Globus pallidus (tissue), 1 donor: ENCODE data around the gene KHDC4.

Experiments used
- DNase-seq: peaks from one replicate; pipeline ENCODE4 v3.0.0-alpha.2; 2015; ENCODE audit warnings: low spot score

Gene KHDC4

DNA sequence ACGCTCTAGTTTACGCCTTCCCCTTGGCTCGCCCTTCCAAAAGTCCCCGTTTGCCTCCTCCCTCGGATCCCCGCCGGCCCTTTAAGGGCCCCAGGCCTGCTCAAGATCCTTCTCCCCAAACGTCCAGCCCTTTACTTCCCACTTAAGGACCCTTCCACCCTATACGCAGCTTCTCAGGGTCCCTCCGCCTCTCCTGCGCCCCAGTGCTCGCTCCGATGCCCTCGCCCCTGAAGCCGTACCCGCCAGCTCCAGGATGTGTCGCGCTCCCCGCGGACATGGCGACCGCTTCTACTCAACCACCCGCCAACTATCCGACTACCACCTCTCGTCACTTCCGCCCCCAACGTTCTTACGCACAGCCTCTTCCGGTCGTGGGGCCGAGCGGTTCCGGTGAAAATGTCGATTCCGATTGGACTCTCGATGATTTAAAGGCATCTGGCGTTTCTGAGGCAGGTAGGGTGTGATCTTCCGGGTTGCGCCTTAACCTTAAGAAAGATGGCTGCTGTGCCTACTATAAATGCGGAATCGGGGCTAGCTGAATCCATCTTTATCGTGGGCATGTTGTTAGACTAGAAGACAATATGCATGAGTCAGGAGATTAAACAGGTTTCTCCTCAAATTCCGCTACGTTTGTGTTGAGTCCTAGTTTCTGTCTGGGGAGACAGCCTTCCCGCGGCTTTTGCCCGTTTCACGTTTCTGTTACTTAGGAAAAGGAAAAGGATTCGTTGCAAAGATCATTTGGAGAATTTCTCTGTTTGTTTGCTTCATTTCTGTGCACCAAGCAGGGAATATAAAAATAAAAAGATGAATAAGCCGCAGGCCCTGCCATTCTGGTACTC, at the start of gene KHDC4:
Gene KHDC4 (minus strand): TSS at position 317 of the 839 bp plus-strand sequence. CDS start 40 bp downstream, at position 277.
- peak; percentile 99 for DNase-seq

DNA sequence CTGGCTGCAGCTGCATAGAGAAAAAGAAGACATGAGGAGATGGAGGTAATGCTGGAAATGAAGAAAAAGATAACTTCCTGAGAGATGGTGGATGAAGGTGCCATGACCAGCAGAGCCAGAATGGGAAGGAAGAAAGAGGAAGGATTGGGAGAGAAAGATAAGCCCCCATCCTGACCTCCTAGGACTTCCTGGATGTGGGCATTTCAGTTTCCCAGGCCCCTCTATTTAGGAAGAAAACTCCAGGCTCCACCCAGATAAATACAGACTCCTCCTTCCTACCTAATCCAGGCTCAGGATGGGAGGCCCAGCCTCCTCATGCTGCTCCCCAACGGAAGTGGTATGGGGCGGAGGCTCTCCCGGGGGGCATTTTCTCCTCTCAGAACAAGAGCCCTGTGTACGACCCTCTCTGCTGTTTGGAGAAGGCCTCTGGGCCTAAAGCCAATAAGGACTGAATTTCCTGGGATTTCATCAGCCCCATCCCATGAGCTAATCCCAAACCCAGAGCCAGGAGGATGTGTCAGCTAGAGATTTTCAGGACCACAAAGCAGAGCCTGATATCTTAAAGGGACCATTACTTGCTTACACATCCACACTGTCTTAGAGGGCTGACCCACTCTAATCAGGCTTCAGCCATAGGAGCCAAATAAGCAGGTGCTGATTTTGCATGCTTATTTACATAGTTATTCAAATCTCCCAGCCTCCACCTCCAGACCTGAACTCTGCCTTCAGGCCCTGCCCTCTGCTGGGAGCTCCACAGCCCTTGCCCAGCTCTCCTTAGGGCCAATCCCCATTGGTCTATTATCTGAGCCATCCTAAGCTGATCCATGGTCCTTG, 49.2 kb upstream of the KHDC4 start:
- no peak for DNase-seq

DNA sequence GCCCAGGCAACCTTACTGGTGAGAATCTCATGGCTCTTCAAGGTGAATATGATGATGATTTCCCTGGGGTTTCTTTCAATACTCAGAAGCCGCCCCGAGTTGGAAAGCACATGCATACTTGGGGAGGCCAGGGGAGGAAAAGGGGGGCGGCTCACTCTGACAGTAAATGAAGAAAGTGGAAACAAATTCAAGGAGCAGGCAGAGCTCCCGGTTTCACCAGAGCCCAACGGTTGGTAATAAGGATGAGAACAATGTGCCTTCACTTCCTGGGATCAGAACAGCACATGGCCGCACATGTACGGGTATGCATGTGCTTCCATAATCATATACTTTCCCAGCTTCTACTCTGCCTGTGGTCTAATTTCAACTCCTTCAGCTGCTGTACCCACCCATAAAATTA, 47.9 kb upstream of the KHDC4 start:
- no peak for DNase-seq

DNA sequence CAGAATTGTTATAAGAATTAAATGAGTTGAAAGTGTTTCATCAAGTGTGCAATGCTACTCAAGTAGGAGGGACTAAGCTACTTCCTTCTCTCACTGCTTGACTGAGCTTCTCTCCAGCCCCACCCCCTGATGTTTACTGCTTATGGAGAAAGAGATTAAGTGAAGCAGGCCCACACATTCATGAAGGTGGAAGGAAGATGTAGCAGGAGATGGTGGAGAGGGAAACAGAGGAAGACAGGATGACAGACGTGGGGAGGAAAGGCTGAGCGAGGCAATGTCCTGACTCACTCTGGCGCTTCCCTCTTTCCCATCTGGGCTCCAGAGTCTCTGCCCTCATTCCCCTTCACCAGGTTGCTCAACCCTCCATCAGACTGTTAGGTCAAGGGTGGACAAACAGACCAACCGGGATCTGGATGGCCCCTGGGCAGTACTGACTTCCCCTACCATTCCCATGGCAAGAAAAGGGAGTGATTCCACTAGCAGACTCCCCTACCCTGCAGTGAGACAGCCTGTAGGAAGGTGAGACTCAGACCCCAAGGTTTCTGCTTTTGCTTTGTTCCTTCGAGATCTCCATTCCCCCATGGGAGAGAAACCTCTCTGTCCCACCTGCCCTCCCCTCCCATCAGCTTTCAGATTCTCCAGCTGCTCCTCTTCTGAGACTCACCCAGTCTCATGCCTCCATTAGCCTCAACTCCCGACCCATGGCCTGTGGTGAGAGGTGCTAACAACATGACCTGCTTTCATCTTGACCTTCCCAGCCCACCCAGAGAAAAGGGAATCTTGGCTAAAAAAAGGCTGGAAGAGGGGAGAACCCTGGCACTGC, 47.3 kb upstream of the KHDC4 start:
- DNase-seq = no peak

DNA sequence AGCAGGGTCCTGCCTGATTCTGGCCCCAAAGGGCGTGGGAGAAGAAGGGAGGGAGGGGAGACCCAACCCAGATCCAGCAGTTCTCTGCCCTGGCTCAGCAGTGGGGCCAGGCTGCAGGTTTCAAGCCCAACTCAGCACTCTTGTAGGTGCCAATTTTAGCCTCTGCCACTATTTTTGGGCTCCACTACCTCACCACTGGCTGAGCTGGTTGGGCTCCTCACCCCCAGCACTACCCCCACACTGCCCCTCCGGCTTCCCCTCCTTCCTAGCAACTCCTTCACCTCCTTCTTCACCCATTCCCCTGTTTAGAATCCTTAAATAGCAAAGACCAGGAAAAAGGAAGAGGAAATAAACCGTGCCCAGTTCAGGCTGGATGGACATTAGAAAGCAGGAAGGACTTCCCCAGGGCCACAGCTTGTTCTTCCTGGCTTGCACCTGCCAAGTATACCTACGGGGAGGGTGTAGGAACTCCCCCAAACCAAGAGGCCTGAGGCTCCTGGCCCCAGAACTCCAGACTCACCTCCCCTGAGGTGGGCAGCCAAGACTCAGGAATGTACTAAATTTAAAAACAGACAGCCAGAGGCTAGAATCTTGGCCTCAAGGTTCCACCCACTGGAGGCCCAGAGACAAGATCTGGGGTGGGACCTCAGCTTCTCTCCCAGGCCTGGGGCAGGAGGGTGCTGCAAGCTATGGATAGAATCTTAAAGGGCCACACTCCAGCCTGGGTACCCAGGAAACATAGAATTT, 45.6 kb upstream of the KHDC4 start:
- no peak for DNase-seq

DNA sequence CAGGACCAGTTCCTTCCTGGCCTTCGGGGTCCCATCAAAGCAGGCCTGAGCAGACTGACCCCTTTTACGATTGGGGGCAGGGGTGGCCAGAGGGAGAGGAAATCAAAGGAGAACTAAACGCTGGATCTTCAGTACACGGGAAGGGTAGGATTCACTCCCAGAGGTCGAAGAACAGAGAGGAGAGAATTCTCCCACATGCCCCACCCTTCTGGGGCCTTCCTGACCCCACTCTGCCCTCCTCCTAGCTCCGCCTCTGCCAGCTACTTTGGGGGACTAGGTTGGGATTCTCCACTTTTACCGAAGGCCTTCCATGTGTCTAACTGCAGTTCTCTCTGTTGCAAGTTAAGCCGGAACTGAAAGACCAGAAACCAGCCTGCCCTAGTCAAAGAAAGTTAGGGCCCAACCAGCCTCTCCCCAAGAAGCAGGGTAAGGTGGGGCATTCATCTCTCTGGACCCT, 44.8 kb upstream of the KHDC4 start:
- no peak for DNase-seq

DNA sequence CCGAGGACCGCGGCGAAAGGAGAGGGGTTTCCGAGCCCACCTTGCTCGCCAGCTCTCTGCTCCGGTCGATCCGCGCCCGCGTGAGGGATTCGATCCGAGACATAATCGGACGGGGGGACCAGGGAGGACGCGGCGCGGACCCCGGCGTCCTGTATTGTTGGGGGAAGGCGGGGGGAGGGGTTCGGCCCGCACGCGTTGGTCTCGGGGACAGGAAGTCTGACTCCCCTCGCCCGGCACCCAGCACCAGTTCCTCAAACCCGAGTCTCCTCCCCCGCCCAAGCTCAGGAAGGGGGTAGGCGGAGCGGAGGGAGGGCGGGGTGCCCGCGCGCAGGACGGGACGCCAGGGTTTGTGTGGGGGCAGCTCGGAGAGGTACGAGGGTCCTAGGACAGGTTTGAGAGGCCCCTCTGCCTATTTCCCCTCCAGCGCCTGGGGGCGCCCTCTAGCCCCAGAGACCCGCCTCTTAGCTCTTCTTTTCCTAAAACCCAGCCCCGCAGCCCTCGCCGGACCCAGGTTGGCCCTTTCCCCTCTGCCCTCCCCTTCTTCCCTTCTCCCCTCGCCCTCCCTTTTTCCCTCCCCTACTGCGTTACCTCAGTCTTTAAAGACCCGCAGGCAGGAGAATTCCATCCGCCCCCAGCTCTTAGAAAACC, 44.2 kb upstream of the KHDC4 start, which contains the start of gene ARHGEF2:
Gene ARHGEF2 (minus strand): TSS at position 223 of the 648 bp plus-strand sequence. CDS start 120 bp downstream, at position 103.
- DNase-seq = peak; percentile 77

DNA sequence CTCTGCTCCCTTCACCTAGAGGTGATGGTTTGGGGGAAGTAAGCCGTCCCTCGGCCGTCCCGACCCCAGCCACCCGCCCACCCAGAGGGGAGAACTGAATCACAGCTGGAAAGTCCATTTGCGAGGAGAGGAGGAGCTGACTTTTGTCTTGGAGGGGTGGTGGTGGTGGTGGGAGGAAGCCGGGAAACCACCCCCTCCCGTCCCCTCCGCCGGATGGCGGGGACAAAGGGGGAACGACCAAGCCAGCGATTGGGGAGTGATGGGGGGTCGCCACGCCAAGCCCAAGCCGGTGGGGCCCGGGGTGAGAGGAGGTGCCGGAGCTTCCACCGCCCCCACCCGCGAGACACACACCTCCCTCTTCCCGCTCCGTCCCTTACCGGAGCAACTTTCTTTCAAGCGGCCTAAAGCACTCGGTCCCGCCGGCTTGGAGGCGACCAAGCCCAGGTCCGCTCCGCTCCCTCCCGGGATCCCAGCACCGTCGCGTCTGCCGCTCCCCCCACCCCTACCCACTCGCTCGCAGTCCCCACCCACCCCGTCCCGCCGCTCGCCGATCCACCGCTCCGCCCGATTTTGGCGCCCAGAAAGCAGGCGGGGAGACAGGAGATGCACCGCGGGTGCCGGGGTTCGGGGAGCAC, 43.6 kb upstream of the KHDC4 start:
- DNase-seq = peak; percentile 60

DNA sequence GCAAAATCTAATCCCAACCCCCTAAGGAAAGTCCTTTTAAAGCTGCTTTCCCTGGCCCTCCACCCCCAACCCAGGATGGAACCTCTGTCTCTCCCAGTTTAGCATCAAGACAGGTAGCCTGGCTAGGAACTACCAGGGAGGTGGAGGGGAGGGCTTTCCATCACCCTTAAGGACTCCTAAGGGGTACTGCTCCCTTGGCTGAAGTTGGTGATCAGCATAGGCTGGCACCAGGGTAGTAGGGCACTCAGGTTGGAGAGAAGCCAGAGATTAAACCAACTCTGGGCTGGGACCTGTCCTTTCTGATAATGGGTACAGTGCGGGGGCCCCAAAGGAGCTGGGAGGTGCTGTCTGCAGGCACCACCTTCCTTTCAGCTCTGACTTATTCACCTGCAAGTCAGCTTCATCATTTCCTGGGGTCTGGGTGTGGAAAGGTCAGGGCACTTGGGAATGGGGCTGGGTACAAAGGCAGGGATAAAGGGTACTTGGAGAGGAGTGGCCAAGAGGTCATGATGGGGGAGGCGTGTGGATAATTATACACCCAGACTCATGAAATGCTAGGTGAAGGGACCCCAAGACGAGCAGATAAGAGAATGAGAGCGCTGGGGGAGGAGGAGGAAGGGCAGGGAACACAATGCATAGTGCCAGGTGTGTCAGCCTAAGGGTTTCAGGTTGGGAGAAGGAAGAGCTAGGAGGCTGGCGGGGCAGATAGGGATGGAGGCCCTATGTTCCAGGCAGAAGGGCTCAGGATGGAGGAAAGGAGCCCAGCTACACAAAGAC, 42.9 kb upstream of the KHDC4 start:
- DNase-seq = peak; percentile 60

DNA sequence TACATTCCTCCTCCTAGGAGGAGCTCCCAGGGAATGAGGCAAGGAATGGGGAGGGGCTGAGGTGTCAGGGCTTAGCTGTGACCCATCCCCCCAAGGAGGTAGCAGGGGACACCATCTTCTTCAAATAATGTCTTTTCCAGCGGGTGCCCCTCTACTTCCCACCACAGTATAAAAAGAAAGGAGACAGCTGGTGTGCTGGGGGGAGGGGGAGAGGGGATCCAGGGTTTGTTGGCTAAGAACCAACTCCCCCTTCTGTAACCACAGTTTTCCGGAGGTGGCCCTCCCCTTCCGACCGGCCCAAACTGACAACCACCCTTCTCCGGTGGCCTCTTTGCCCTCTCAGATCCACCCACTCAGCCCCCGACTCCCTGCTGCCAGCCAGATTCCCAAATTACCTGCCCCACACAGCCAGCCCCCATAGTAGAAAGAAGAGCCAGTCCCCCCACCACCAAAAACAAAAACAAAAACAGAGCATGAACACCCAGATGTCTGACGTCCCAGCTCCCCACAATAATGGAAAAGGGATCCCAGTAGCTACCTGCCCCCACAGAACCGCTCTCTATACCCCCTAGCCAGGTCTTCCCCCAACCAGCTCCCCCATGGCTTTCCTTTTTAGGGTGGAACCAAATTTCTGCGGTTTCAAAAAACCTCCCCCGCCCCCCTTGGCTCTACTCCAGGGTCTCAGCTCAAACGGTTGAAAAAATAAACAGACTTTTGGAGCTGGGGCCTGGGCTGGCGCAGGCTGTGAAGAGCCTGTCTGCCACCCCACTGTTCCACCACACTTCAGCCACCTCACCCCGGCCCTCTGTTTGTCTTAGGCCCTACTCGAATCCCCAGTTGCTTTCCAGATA, 42.1 kb upstream of the KHDC4 start:
- peak; percentile 60 for DNase-seq

DNA sequence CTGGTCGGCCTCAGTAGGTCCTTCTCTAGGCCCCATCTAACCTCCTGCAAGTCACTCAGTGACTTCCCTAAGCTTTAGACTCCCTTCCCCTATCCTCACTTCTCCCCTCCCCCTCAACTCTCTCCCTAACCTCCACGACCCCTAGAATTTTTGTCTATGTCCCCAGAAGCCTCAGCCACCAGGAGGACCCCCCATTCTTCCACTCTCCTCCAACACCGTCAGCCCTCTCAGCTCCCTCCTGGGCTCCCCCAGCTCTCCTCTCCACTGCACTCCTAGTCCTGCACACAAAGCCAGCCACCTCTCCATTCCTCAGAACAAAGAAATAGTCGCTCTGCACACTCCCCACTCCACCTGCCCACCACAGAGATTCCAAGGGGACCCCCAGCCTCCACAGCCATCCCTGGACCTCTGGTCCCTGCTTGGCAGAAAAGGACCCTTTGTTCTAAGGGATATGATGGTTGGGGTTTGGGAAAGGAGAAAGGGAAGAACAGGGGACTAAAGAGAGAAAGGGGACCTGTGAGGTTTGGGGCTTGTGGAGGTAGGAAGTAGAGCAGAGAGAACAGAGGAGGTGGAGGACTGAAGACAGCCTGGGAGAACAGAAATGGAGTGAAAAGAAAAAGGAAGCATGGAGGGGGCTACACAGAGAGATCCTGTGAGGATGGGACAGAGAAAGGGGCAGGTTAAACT, 41.3 kb upstream of the KHDC4 start:
- no peak for DNase-seq

DNA sequence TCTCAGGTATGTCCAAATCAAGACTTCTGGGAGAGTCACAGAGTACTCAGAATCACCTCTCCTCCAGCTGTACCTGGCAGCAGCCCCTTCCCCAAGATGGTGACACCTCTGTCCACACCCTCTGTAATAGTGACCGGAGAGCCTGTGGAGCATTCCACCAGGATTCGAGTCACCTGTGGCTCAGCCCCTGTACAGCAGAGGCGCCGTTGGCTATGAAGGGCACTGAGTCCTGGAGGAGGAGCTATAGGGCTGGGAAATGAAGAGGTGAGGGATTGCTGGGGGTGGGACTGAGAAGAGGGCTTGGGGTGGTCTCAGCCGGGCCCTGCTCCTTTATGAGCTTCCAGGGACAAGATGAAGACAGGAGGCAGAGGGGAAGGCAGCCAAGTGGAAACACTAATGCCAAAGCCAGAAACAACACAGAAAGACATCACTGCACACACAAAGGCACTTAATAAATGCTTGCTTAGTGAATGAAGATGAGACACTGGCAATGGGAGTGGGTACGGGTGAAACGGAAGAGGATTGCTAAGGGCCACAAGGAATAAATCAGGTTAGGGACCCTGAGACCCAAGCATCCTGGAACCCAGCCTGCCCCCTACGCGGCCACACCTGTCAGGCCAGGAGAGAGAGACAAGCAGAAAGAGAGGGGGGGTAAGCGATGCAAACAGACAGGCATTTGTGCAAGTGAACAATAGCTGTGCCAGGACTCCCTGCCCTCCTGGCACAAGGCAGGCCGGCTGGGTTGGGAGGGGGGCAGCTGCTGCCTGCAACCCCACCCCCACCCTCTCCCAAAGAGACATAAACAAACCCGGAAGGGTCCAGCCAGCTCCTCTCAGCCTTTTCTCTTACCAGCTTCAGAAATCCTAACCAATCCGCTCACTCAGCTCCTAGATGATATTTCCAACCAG, 40.2 kb upstream of the KHDC4 start:
- peak; percentile 97 for DNase-seq

DNA sequence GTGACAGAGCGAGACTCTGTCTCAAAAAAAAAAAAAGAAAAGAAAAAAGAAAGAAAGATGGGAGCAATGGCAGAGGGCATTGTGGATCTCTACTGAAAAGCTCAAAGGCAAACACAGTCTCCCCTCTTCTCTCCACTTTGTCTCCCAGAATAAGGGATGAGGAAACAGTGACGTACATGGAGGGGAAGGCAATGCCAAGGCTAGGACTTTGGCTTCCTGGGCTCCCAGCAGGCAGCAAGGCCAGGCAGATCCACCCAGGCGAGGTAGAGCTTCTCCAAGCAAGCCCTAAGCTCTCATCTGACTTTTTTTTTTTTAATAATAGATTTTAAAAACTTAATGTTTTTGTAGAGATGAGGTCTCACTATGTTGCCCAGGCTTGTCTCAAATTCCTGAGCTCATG, 39.5 kb upstream of the KHDC4 start:
- no peak for DNase-seq

DNA sequence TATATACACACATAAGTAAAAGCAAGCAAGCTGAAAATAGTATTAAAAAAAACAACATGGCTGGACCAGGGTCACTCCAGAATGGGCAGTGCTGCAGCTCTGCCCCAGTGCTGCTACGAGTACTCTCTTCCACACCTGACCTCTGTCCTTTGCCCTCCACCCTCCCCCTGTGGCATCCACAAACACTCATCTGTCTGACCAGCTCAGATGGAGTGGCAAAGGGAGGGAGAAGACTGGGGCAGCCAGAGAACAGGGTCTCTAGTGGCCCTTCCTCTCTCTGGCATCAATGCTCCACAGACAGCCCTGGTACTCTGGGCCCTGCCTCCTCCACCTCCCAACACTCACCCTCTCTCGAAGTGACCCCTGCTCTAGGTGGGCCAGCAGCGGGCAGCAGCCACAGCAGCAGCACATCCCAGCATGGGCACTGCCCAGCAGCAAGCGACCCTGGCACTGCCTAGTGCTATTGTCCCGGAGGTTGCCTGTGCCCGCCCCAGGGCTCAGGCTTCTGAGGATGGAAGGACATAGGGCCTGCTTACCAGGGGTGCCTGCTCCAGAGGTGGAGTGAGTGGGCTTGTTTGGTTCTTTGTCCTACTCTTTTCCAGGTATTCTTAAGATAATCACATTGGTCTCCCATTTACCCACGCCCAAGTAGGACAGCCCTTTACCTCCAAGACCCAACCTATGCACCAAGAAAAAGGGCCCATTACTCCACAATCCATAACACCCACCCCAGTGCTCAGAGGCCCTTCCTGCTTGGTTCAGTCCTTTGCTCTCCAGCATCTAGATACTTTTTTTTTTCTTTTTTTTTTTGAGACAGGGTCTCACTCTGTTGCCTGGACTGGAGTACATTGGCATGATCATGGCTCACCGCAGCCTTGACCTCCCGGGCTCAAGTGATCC, 37.9 kb upstream of the KHDC4 start:
- peak; percentile 89 for DNase-seq

DNA sequence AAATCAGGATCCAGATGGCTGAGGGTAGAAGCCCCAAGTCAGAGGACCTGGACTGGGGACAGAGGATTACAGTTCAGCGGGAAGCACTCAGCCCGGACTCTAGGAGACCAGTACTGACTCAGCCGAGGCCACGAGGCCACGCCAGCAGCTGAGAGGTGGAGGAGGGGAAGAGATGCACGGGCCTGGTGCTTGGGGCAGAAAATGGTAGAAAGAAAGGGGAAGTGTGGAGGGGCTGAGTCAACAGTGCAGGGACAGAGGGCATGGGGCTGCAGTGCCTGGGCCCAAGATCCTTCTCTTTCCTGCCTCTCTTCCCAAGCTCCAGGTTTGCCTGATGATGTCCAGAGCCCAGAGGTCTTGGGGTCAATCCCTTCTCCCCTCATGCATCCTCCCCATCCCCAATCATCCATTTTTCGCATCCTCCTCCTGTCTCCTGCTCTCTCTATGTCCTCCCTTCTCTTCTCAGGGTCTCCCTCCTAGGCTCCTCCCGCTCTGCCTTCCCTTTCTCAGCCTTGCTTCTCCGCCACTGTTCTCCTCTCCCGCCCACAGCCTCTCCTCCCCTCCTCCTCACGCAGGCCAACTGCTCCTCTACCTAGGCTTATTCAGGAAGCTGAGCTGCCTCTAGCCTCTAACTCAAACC, 36.4 kb upstream of the KHDC4 start:
- DNase-seq = peak; percentile 89
